Forelimb muscle (tissue), 1 donor: ENCODE results near the gene MORN4. TPM values are rescaled to one million over a fixed set of nuclear protein-coding genes. Genes with fewer than 3 reads are reported as not detected.
"Not testable (repeated sequence)": the region's sequence is repeated elsewhere in the genome, so short reads cannot be mapped to it uniquely, and the experiment has no call there.

Experiments used
- DNase-seq: peaks from one replicate; pipeline ENCODE4 v3.0.0-alpha.2; 2013; ENCODE audit warnings: low read depth
- polyA plus RNA-seq: library from polyadenylated mRNA; unstranded; fragments of 120-200 nt; gene quantifications from one replicate; pipeline ENCODE4 v1.2.1, GENCODE V29; 2013; ENCODE audit not compliant: insufficient read length

MORN4 gene
- 4.2 TPM for polyA plus RNA-seq

GRCh38 chr10:97632949-97633884, at the start of gene MORN4:
Gene MORN4, minus strand, starts transcription at chr10:97633500. Its CDS starts 13,847 bp downstream, at chr10:97619653.
- DNase-seq: peak; percentile 62

GRCh38 chr10:97682042-97682441, 48.7 kb upstream of the MORN4 start:
- no peak for DNase-seq

- no peak for DNase-seq
These were observed 46.3 kb upstream of the MORN4 start for GRCh38 chr10:97679594-97679993.

GRCh38 chr10:97676770-97677581, 43.7 kb upstream of the MORN4 start:
- DNase-seq: no peak

- DNase-seq: no peak
These were observed 41.9 kb upstream of the MORN4 start for GRCh38 chr10:97675222-97675621.

- no peak for DNase-seq
These were observed 40.6 kb upstream of the MORN4 start for GRCh38 chr10:97673736-97674525.

GRCh38 chr10:97669571-97669970, 36.3 kb upstream of the MORN4 start:
- DNase-seq: no peak

GRCh38 chr10:97667463-97667862, 34.2 kb upstream of the MORN4 start:
- no peak for DNase-seq

GRCh38 chr10:97666992-97667391, 33.7 kb upstream of the MORN4 start:
- no peak for DNase-seq

- DNase-seq: no peak
These were observed 31.1 kb upstream of the MORN4 start for GRCh38 chr10:97664282-97664850.

- DNase-seq: no peak
These were observed 26.3 kb upstream of the MORN4 start for GRCh38 chr10:97659589-97659988.

GRCh38 chr10:97656777-97657176, 23.5 kb upstream of the MORN4 start:
- no peak for DNase-seq

GRCh38 chr10:97651773-97652172, 18.5 kb upstream of the MORN4 start:
- DNase-seq: no peak

- DNase-seq: no peak
These were observed 17.4 kb upstream of the MORN4 start for GRCh38 chr10:97650726-97651125.

- not testable (repeated sequence) for DNase-seq
These were observed 16.1 kb upstream of the MORN4 start for GRCh38 chr10:97649405-97649750.

GRCh38 chr10:97648562-97649404, 15.5 kb upstream of the MORN4 start:
- no peak for DNase-seq

- no peak for DNase-seq
These were observed 14.3 kb upstream of the MORN4 start for GRCh38 chr10:97647556-97647955.

GRCh38 chr10:97644936-97645335, 11.6 kb upstream of the MORN4 start:
- DNase-seq: no peak

- DNase-seq: no peak
These were observed 10.2 kb upstream of the MORN4 start for GRCh38 chr10:97643441-97643985.

- DNase-seq: not testable (repeated sequence)
These were observed 9.3 kb upstream of the MORN4 start for GRCh38 chr10:97642471-97643159.
